HK-2 (cell line): ENCODE measurements around the gene CD22.
"Not testable (repeated sequence)": the region's sequence is repeated elsewhere in the genome, so short reads cannot be mapped to it uniquely, and the experiment has no call there.

ENCODE experiments used
- DNase-seq: peaks from one replicate; pipeline ENCODE4 v3.0.0-alpha.2; 2018; ENCODE audit not compliant: unreplicated experiment

CD22 gene

GRCh38 chr19:35328851-35329285, at the start of gene CD22:
Gene CD22 (plus strand): TSS chr19:35329187. CDS start chr19:35332041, 2,854 bp downstream.
- no peak for DNase-seq

- DNase-seq, result no peak
Measured at GRCh38 chr19:35279374-35279773, 49.6 kb upstream of the CD22 start.

- DNase-seq, result no peak
Measured at GRCh38 chr19:35279985-35280821, 48.8 kb upstream of the CD22 start.

- no peak for DNase-seq
Measured at GRCh38 chr19:35281303-35281702, 47.7 kb upstream of the CD22 start.

GRCh38 chr19:35284153-35285094, 44.6 kb upstream of the CD22 start:
- no peak for DNase-seq

GRCh38 chr19:35285095-35285449, 43.9 kb upstream of the CD22 start:
- no peak for DNase-seq

GRCh38 chr19:35285465-35285864, 43.5 kb upstream of the CD22 start:
- not testable (repeated sequence) for DNase-seq

- not testable (repeated sequence) for DNase-seq
Measured at GRCh38 chr19:35286101-35286500, 42.9 kb upstream of the CD22 start.

GRCh38 chr19:35287713-35288112, 41.3 kb upstream of the CD22 start:
- no peak for DNase-seq

GRCh38 chr19:35288331-35288730, 40.7 kb upstream of the CD22 start:
- no peak for DNase-seq

- no peak for DNase-seq
Measured at GRCh38 chr19:35288906-35289305, 40.1 kb upstream of the CD22 start.

- no peak for DNase-seq
Measured at GRCh38 chr19:35290381-35291127, 38.4 kb upstream of the CD22 start.

- DNase-seq, result no peak
Measured at GRCh38 chr19:35291259-35291658, 37.7 kb upstream of the CD22 start.

GRCh38 chr19:35291916-35292315, 37.1 kb upstream of the CD22 start, which contains the start of gene MAG:
Gene MAG (plus strand): TSS chr19:35292161. CDS start chr19:35295409, 3,248 bp downstream.
- no peak for DNase-seq

GRCh38 chr19:35292421-35293362, 36.3 kb upstream of the CD22 start:
- DNase-seq, result no peak

- DNase-seq, result no peak
Measured at GRCh38 chr19:35293363-35293739, 35.6 kb upstream of the CD22 start.

- no peak for DNase-seq
Measured at GRCh38 chr19:35293808-35294207, 35.2 kb upstream of the CD22 start.

GRCh38 chr19:35294328-35294727, 34.7 kb upstream of the CD22 start:
- DNase-seq, result no peak

GRCh38 chr19:35294859-35295791, 33.9 kb upstream of the CD22 start:
- DNase-seq, result no peak
